OCI-M1 (cell line): ENCODE data around the gene AP1G2.

Source experiments
- DNase-seq: peaks from one replicate; lab custom pipeline; 2025; lab: John Stamatoyannopoulos, UW

AP1G2 gene

DNA sequence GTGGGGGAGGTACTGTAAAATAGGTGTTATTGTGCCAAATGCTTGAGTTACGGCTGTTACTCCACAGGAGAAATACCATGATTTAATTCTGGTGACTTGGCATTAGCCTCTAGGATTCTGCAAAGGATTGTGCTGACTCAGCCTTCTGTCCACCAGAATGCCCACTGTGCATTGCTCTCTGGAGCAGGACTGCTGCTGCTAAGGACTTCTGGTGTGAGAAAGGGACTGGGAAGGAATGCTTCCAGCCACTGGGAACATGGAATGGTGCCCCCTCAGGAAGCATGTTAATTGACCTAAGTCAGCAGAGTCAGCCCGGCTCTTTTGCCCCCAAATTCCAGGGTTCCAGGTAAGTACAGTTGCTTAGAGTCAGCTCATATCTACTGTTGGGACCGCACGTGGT, 48.9 kb downstream of the AP1G2 start:
- no peak for DNase-seq

- DNase-seq, result no peak
Observed at GRCh38 chr14:23517650-23518326, 49.8 kb downstream of the AP1G2 start.

GRCh38 chr14:23514644-23514957, 53.0 kb downstream of the AP1G2 start:
- DNase-seq, result no peak

- DNase-seq, result no peak
Observed at GRCh38 chr14:23513818-23514643, 53.6 kb downstream of the AP1G2 start.

- no peak for DNase-seq
Observed at GRCh38 chr14:23513005-23513817, 54.4 kb downstream of the AP1G2 start.

DNA sequence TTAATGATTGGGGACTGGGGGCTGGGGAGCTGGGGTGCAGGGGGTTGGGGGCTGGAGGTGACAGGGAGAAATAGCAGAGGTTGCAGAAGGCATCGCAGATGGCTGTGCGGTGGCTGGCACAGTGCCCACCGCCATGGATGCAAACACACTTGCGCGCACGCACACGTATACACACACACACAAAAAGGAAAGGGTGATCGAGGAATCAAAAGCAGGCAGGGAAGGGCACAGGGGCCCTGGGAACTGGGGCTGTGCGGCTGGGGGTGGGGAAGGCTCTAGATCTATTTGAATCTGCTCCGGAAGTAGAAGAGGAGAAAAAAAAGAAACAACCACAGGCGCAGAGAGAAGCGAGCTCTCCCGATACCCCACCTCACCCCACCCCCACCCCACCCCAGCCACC, 55.4 kb downstream of the AP1G2 start:
- DNase-seq, result no peak
